Right kidney (tissue), 1 donor: ENCODE results near the gene JAKMIP2.
A peak's percentile ranks its signal among the peaks of the same experiment; 100 is the strongest.
"Not testable (repeated sequence)": the region's sequence is repeated elsewhere in the genome, so short reads cannot be mapped to it uniquely, and the experiment has no call there.

Experiments used
- DNase-seq: peaks from one replicate; pipeline ENCODE4 v3.0.0-alpha.2; 2016

The JAKMIP2 gene

GRCh38 chr5:147645197-147645596 lies 137.3 kb downstream of the JAKMIP2 start:
- DNase-seq, result no peak

- DNase-seq, result no peak
Measured at GRCh38 chr5:147644460-147644859, 138.1 kb downstream of the JAKMIP2 start.

GRCh38 chr5:147643142-147643541 lies 139.4 kb downstream of the JAKMIP2 start:
- DNase-seq, result no peak

- DNase-seq, result no peak
Measured at GRCh38 chr5:147642666-147643065, 139.9 kb downstream of the JAKMIP2 start.

GRCh38 chr5:147639321-147639720 lies 143.2 kb downstream of the JAKMIP2 start:
- DNase-seq, result no peak

- DNase-seq, result no peak
Measured at GRCh38 chr5:147636729-147636984, 145.9 kb downstream of the JAKMIP2 start.

GRCh38 chr5:147635882-147636728 lies 146.4 kb downstream of the JAKMIP2 start:
- DNase-seq, result no peak

- DNase-seq, result not testable (repeated sequence)
Measured at GRCh38 chr5:147635439-147635838, 147.1 kb downstream of the JAKMIP2 start.

GRCh38 chr5:147633173-147633572 lies 149.4 kb downstream of the JAKMIP2 start:
- DNase-seq, result no peak

GRCh38 chr5:147631428-147632003 lies 151.0 kb downstream of the JAKMIP2 start:
- DNase-seq, result no peak

GRCh38 chr5:147629196-147629595 lies 153.3 kb downstream of the JAKMIP2 start:
- no peak for DNase-seq

GRCh38 chr5:147628058-147628895 lies 154.3 kb downstream of the JAKMIP2 start:
- peak; percentile 16 for DNase-seq

GRCh38 chr5:147626464-147626863 lies 156.1 kb downstream of the JAKMIP2 start:
- no peak for DNase-seq

GRCh38 chr5:147621016-147621415 lies 161.5 kb downstream of the JAKMIP2 start:
- DNase-seq, result no peak

GRCh38 chr5:147619281-147619878 lies 163.1 kb downstream of the JAKMIP2 start:
- no peak for DNase-seq

GRCh38 chr5:147617711-147618350 lies 164.7 kb downstream of the JAKMIP2 start:
- no peak for DNase-seq

GRCh38 chr5:147617191-147617606 lies 165.3 kb downstream of the JAKMIP2 start:
- no peak for DNase-seq

- no peak for DNase-seq
Measured at GRCh38 chr5:147616421-147616820, 166.1 kb downstream of the JAKMIP2 start.

GRCh38 chr5:147613359-147613758 lies 169.2 kb downstream of the JAKMIP2 start:
- no peak for DNase-seq

- no peak for DNase-seq
Measured at GRCh38 chr5:147611483-147611882, 171.0 kb downstream of the JAKMIP2 start.

GRCh38 chr5:147610798-147611197 lies 171.7 kb downstream of the JAKMIP2 start:
- DNase-seq, result no peak

GRCh38 chr5:147601652-147602051 lies 180.9 kb downstream of the JAKMIP2 start:
- DNase-seq, result no peak
